ENCODE data around the gene ACVR2A.

ACVR2A gene

DNA sequence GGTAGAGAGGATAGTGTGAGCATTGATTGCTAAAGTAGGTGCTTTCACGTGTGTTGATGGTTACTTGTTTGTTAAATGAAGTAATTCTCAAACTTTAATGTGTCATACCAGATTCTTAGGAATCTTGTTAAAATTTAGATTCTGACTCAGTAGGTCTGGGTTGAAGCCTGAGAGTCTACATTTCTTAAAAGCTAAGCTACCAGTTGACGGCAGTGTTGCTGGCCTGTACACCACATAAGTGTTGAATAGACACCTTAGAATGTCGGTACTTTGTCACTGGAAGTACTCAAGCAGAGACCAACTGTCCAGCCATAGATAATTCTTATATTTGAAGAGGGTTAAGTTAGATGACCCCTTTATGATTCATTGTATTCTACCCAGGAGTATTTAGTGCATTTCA lies 79.8 kb downstream of the ACVR2A start:
- DNase-seq (ENCODE audit: low spot score) = no peak

DNA sequence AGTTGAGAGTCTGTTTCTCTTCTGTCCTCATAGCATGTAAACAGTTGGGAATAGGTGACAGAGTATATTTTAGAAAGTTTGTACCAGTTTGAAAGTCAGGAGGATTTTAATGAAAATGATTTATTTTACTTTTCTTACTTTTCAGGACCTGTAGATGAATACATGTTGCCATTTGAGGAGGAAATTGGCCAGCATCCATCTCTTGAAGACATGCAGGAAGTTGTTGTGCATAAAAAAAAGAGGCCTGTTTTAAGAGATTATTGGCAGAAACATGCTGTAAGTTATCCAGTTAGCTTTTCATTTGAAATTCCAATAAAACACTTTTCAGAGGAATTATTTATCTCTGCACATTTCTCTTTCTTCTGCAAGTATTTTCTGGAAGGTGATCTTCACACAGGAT lies 81.1 kb downstream of the ACVR2A start:
- DNase-seq (ENCODE audit: low spot score) = no peak

DNA sequence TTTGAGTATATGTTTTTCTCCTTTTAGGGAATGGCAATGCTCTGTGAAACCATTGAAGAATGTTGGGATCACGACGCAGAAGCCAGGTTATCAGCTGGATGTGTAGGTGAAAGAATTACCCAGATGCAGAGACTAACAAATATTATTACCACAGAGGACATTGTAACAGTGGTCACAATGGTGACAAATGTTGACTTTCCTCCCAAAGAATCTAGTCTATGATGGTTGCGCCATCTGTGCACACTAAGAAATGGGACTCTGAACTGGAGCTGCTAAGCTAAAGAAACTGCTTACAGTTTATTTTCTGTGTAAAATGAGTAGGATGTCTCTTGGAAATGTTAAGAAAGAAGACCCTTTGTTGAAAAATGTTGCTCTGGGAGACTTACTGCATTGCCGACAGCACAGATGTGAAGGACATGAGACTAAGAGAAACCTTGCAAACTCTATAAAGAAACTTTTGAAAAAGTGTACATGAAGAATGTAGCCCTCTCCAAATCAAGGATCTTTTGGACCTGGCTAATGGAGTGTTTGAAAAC lies 82.3 kb downstream of the ACVR2A start:
- no peak for DNase-seq (ENCODE audit: low spot score)

DNA sequence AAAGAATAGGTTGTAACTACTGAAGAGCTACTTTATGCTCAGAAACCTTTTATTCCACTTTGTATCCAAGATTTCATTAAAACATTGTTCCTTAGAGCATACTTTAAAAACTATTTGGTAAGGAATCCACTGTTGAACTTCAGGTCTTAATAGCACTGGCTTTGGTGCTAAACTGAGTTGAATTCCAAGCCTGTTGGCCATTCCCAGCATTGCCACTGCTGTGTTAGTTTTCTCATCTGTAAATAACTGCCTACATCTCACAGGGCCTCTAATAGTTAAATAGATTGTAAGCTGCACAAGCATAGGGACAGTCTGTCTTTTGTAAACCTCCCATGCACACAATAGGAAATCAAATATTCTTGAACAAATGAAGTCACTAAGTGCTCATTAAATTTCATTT lies 89.1 kb downstream of the ACVR2A start:
- DNase-seq (ENCODE audit: low spot score) = no peak

DNA sequence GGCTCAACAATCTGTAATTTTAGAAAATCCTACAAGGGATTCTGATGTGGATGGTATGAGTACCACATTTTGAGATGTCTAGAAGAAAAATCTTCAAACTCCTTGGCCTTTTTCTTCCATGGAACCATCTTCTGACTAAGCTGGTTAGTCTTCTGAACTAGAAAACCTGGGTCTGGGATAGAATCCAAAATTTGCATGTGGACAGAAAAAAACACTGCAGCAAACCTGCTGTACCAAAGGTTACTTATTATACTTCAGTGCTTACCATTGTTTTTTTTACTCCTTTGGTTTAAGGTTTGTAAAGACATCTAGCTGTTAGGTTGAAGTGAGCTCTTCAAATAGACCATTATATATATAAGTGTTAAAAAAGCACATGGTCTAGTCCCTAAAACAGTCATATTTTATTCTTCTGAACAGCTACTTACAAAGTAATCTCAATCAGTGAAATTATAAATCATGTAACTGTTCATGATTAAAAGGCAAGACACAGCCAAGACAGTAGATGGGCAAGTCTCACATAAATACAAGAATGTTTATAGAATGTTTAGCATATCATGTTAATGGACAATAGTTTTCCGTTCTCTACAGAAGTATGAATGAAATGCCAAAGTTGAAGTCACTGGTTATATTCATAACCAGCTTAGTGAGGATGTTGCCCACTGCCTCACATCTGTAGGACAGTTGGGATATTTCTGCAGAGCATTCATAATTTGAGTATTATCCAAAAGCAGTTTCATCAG lies 90.2 kb downstream of the ACVR2A start:
- DNase-seq (ENCODE audit: low spot score) = no peak

DNA sequence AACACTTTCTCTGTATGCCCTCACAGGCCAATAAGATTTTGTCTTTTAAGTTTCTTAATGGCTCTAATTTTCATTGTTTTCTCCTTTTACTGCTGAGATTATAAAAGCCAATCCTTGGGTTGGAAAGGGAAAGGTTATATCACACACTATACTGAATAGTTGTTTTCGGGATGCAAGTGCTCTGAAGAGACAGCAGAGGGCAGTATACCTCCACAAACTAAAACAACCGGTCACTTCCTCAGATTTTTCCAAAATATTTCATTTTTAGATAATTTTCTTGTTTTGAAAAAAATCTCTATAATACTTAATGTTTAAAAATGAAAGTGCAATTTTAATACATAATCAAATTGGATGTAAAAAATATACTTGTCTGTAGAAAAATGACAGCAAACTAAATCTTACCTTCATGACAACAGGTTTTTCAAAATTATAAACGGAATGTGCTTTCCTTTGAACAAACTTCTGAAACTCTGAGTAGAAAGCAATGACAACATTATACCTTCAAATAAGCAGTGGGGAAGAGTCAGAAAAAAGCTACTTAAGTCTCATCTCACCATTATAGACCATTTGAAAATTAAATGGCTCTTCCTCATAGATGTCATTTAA lies 93.0 kb downstream of the ACVR2A start:
- peak; percentile 27 for DNase-seq (ENCODE audit: low spot score)

DNA sequence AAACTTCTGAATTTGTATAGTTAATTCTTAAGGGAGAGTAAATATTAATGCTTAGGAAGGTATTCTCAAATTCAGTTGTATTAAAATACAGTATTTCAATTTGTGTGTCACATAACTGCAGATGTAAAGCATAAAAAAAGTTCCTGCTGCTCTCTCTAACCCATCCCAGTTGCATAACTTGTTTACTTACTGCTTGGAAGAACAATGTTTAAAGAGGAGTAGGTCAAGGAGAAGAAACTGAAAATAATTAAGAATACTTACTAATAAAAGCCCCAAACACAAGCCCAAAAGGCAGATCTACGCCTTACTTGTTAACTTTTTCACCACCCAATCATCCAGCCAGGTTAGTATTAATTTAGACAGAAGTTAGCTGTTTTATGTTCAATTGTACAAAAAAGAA lies 94.5 kb downstream of the ACVR2A start:
- DNase-seq (ENCODE audit: low spot score) = no peak

DNA sequence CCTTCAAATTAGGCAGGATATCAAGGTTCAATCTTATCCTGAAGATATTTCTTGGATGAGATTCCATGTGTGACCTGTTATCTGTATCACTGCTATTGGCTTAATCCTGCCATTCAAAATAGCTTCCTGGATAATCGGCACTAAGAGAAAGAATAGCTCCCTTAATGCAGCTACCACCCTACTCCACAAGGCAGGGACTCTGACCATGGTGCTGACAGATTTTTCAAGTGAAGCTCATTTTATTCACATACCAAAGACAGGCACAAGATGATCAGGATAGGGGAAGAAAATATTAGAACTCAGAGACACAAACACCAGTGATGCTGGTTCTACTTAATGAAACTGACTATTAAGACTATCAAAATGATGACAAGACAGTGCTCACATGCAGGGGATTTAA lies 100.8 kb downstream of the ACVR2A start:
- no peak for DNase-seq (ENCODE audit: low spot score)

DNA sequence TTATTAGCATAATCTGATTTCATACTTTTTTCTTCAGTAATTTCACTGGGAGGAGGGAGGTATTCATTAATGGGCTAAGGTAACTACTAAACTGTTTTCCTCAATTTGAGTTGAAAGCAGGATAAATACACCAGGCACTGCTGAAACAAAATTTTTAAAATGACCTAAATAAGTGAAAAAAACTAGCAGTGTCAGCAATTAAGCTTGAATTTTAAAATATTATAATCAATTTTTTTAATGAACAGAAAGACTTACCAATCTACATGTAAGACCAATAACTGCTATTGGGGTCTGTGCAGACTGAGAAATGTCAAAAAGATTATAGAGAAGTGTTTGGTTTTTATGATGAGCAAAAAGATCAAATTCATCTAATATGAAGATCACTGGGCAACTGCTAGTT lies 107.3 kb downstream of the ACVR2A start:
- no peak for DNase-seq (ENCODE audit: low spot score)

DNA sequence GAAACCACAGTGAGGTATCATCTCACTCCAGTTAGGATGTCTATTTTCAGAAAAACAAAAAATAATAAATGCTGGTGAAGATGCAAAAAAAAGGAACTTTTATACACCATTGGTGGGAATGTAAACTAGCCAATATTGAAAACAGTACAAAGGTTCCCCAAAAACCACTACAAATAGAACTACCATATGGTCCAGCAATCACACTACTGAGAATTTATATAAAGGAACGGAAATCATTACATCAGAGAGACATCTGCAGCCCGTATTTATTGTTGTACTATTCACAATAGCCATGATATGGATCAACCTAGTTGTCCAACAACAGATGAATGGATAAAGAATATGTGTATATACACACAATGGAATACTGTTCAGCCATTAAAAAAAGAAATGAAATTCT lies 123.7 kb downstream of the ACVR2A start:
- DNase-seq (ENCODE audit: low spot score) = no peak

DNA sequence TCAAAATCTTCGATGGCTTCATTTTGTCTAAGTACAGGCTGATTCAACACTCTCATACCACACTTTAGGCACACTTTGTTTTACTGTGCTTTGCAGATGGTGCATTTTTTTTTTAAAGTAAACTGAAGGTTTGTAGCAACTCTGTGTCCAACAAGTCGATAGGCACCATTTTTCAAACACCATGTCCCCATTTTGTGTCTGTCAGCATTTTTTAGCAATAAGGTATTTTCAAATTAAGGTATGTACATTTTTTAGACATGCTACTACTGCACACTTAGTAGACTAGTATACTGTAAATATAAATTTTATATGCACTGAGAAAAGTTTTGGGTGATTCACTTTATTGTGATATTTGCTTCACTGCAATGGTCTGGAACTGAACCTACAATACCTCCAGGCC lies 131.3 kb downstream of the ACVR2A start:
- no peak for DNase-seq (ENCODE audit: low spot score)

DNA sequence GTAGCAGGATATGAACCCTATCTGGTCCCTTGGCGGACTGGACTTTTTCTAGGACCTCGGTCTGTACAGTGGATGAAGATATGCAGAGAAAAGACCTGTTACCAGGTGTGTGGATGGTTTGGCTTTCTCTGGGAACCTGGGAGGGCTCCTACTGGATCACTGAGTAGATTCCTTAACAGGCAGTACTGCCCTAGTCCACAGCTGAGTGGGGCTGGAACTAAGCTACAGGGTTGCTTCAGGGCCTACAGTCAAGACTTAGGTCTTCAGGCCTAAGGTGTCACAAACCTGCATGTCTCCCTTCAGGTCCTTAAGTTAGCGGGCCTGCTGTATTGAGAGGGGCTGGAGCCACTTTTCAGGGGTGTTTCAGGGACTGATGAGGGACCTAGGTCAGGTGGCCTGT lies 132.8 kb downstream of the ACVR2A start:
- DNase-seq (ENCODE audit: low spot score) = no peak
